ENCODE measurements around the gene ADAMTS18.

GRCh38 chr16:77306075-77306474, 128.8 kb downstream of the ADAMTS18 start:
- no peak for TF ChIP-seq CTCF (IDR thresholded peaks at IDR 0.05)
- TF ChIP-seq POLR2A (IDR thresholded peaks at IDR 0.05), result no peak
